Measurements from ENCODE around the gene DESI2. TPM values are rescaled to one million over a fixed set of nuclear protein-coding genes. Genes with fewer than 3 reads are reported as not detected.

Gene DESI2
- total RNA-seq, 4 donors from 2014 or later = 49.5 to 71.2 (median 57.5) TPM

GRCh38 chr1:244634546-244634945 is 18.4 kb upstream of the DESI2 start:
- TF ChIP-seq POLR2A (IDR thresholded peaks at IDR 0.05) = no peak
- no peak for TF ChIP-seq CTCF (IDR thresholded peaks at IDR 0.05)
- Histone ChIP-seq H3K27me3 (no peaks in the 10 kb centered on the region), H3K4me3 (replicated peaks in 1 of 3) (no peak overlapping the region), H3K9me3 (no peaks in the 10 kb centered on the region), H3K36me3 (no peaks in the 10 kb centered on the region), H3K27ac (no peak overlapping the region), H3K4me1 (no peaks in the 10 kb centered on the region)
- intact Hi-C loops (cut with DNase I) = no loop called here
- DNase-seq = no peak
- WGBS, 2 donors = 94 to 95% methylated on average over 6 of the region's 6 CpGs

DNA sequence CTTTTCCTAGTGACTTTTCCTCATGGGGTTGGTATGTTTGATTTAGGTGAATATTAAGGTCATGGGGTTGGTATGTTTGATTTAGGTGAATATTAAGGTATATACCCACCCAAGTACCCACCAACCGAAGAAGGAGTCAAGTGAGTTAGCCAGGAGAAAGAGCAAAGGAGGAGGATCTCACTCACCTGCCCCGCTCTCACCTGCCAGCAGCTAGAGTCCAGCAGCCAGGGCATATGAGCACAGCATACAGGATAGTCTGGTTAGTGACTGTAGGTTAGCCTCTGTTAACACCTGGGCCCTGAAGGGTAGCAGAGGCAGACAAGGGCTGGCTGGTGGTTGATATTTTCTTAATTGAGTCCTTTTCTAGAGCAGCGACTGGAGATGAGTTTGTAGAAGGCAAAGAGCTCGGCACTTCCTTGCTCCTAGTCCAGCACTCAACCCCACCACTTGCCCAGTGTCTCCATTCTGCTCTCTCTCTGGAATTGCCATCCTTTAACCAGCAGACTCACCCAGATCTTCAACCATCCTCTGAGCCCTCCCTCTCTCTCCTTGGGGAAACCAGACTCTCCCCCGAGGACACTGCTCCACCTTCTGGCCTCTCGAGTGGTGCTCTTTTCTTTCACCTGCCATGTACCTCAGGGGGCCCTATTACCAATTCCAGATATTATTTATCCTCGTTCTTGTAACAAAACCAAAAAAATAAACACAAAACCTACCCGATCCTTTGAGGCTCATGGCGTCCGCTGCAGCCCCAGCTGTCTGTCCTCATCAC is 16.3 kb upstream of the DESI2 start:
- TF ChIP-seq POLR2A (IDR thresholded peaks at IDR 0.05) = no peak
- TF ChIP-seq CTCF (IDR thresholded peaks at IDR 0.05) = no peak
- DNase-seq = no peak
- no peaks in the 10 kb centered on the region for H3K9me3 ChIP-seq
- intact Hi-C loops (cut with DNase I) = no loop called here
- H3K4me3 ChIP-seq (replicated peaks in 1 of 3) = no peak overlapping the region
- no peak overlapping the region for H3K27ac ChIP-seq
- WGBS, 2 donors = 86 to 88% methylated on average over 10 of the region's 10 CpGs
- no peaks in the 10 kb centered on the region for H3K4me1 ChIP-seq
- H3K27me3 ChIP-seq = no peaks in the 10 kb centered on the region
- no peaks in the 10 kb centered on the region for H3K36me3 ChIP-seq

DNA sequence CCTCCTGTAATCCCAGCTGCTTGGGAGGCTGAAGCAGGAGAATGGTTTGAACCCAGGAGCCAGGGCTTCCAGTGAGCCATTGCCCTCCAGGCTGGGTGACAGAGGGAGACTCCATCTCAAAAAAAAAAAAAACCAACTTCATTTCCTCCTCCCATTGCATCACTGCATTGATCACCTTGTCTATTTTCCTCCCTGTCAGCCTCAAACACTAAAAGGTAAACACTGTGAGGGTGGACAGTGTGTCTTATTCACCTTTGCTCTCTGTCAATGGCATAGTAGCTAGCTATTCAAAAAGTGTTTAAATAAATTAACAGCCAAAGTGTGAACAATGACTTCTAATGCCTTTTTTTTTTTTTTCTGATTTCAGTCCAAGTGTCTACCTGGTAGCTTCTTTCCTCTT is 13.4 kb upstream of the DESI2 start:
- H3K9me3 ChIP-seq = no peaks in the 10 kb centered on the region
- intact Hi-C loops (cut with DNase I) = no loop called here
- H3K27me3 ChIP-seq = no peaks in the 10 kb centered on the region
- DNase-seq = no peak
- no peaks in the 10 kb centered on the region for H3K4me1 ChIP-seq
- no peak overlapping the region for H3K4me3 ChIP-seq (replicated peaks in 1 of 3)
- no peaks in the 10 kb centered on the region for H3K36me3 ChIP-seq
- no peak for TF ChIP-seq CTCF (IDR thresholded peaks at IDR 0.05)
- no peak for TF ChIP-seq POLR2A (IDR thresholded peaks at IDR 0.05)
- no peak overlapping the region for H3K27ac ChIP-seq

GRCh38 chr1:244640917-244641316 is 12.0 kb upstream of the DESI2 start:
- Histone ChIP-seq H3K27ac (no peak overlapping the region), H3K27me3 (no peaks in the 10 kb centered on the region), H3K4me1 (no peaks in the 10 kb centered on the region), H3K36me3 (no peaks in the 10 kb centered on the region), H3K4me3 (replicated peaks in 1 of 3) (no peak overlapping the region), H3K9me3 (no peaks in the 10 kb centered on the region)
- 89 to 93% methylated on average over 6 of the region's 6 CpGs for WGBS, 2 donors
- TF ChIP-seq CTCF (IDR thresholded peaks at IDR 0.05) = no peak
- TF ChIP-seq POLR2A (IDR thresholded peaks at IDR 0.05) = no peak
- DNase-seq = no peak
- intact Hi-C loops (cut with DNase I) = no loop called here

DNA sequence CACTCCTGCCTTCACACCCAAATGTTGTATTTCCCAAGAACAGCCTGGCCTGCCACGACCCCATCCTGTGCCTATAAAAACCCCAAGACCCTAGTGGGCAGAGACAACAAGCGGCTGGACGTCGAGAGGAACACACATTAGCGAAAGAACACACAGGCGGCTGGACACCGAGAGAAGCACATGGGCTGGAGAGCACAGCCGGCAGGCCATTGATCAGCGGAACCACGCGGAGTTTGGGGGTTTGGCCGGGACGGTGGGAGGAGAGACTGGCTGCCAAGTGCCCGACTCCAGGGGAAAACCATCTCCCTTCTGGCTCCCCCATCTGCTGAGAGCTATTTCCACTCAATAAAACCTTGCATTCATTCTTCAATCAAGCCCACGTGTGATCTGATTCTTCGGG is 10.4 kb upstream of the DESI2 start:
- Histone ChIP-seq H3K4me3 (replicated peaks in 1 of 3) (no peak overlapping the region), H3K27me3 (no peaks in the 10 kb centered on the region), H3K4me1 (no peaks in the 10 kb centered on the region), H3K36me3 (no peaks in the 10 kb centered on the region), H3K27ac (no peak overlapping the region), H3K9me3 (no peaks in the 10 kb centered on the region)
- intact Hi-C loops (cut with DNase I) = no loop called here
- no peak for DNase-seq
- TF ChIP-seq CTCF (IDR thresholded peaks at IDR 0.05) = no peak
- TF ChIP-seq POLR2A (IDR thresholded peaks at IDR 0.05) = no peak
- WGBS, 2 donors = 83 to 87% methylated on average over 16 of the region's 16 CpGs

Measured in thyroid gland (tissue), 4 donors.